GM04503 (cell line): ENCODE data around the gene LYZL1.
"Not testable (repeated sequence)": the region's sequence is repeated elsewhere in the genome, so short reads cannot be mapped to it uniquely, and the experiment has no call there.

Experiments used
- DNase-seq: peaks from one replicate; pipeline ENCODE4 v3.0.0-alpha.2; 2012; ENCODE audit warnings: low read depth

LYZL1 gene

GRCh38 chr10:29308142-29308541, 19.3 kb downstream of the LYZL1 start:
- DNase-seq: not testable (repeated sequence)

- no peak for DNase-seq
Observed at GRCh38 chr10:29309465-29309864, 20.6 kb downstream of the LYZL1 start.

GRCh38 chr10:29310463-29310862, 21.6 kb downstream of the LYZL1 start:
- DNase-seq: not testable (repeated sequence)

GRCh38 chr10:29313071-29313470, 24.2 kb downstream of the LYZL1 start:
- DNase-seq: no peak

GRCh38 chr10:29314726-29315125, 25.9 kb downstream of the LYZL1 start:
- DNase-seq: no peak

- no peak for DNase-seq
Observed at GRCh38 chr10:29315814-29316213, 26.9 kb downstream of the LYZL1 start.

- DNase-seq: no peak
Observed at GRCh38 chr10:29316308-29317026, 27.6 kb downstream of the LYZL1 start.

- DNase-seq: no peak
Observed at GRCh38 chr10:29317027-29317420, 28.2 kb downstream of the LYZL1 start.

- DNase-seq: no peak
Observed at GRCh38 chr10:29317423-29318021, 28.7 kb downstream of the LYZL1 start.

GRCh38 chr10:29318141-29319071, 29.5 kb downstream of the LYZL1 start:
- not testable (repeated sequence) for DNase-seq

GRCh38 chr10:29319205-29319781, 30.4 kb downstream of the LYZL1 start:
- no peak for DNase-seq

- DNase-seq: not testable (repeated sequence)
Observed at GRCh38 chr10:29320680-29321121, 31.8 kb downstream of the LYZL1 start.

- DNase-seq: no peak
Observed at GRCh38 chr10:29321656-29322055, 32.8 kb downstream of the LYZL1 start.

- DNase-seq: no peak
Observed at GRCh38 chr10:29322918-29323317, 34.0 kb downstream of the LYZL1 start.

- DNase-seq: no peak
Observed at GRCh38 chr10:29323367-29323766, 34.5 kb downstream of the LYZL1 start.

- no peak for DNase-seq
Observed at GRCh38 chr10:29324220-29324841, 35.5 kb downstream of the LYZL1 start.

- DNase-seq: no peak
Observed at GRCh38 chr10:29326299-29326698, 37.4 kb downstream of the LYZL1 start.

GRCh38 chr10:29326886-29327745, 38.2 kb downstream of the LYZL1 start:
- no peak for DNase-seq

- no peak for DNase-seq
Observed at GRCh38 chr10:29327746-29328102, 38.9 kb downstream of the LYZL1 start.

- DNase-seq: peak; percentile 67
Observed at GRCh38 chr10:29328983-29329382, 40.1 kb downstream of the LYZL1 start.

GRCh38 chr10:29329420-29329819, 40.5 kb downstream of the LYZL1 start:
- DNase-seq: peak; percentile 31
